Measurements from ENCODE around the gene ACKR3. TPM values are rescaled to one million over a fixed set of nuclear protein-coding genes. Genes with fewer than 3 reads are reported as not detected.

ACKR3 gene
- 0.42 and 0.65 TPM in 2 replicates for total RNA-seq

GRCh38 chr2:236569573-236569973 lies at the start of gene ACKR3:
Gene ACKR3 (plus strand): TSS chr2:236569825. CDS start chr2:236580466, 10,641 bp downstream.
- Mint-ChIP-seq H3K27ac (peak within 1 kb of the TSS; percentile 40), H3K9me3 (no peaks in the 10 kb centered on the region), H3K27me3 (ENCODE audit: insufficient read depth) (peaks cover 28% of the 10 kb centered on the region), H3K4me3 (peak within 1 kb of the TSS; percentile 76), H3K4me1 (ENCODE audit: low read depth) (peaks cover 20% of the 10 kb centered on the region), H3K36me3 (ENCODE audit: low read depth) (no peaks in the 10 kb centered on the region)
- peak; percentile 74 for DNase-seq (ENCODE audit: low spot score)
- intact Hi-C loops (cut with micrococcal nuclease) = loop anchor here (1.0 to 5.0 kb wide), 6 partner anchors 10 to 503 kb away; no protein-coding TSS in a partner anchor

- no peak overlapping the region for H3K4me3 Mint-ChIP-seq
- H3K36me3 Mint-ChIP-seq (ENCODE audit: low read depth) = no peaks in the 10 kb centered on the region
- no peak for DNase-seq (ENCODE audit: low spot score)
- peaks cover 34% of the 10 kb centered on the region for H3K27me3 Mint-ChIP-seq (ENCODE audit: insufficient read depth)
- H3K9me3 Mint-ChIP-seq = no peaks in the 10 kb centered on the region
- H3K4me1 Mint-ChIP-seq (ENCODE audit: low read depth) = no peaks in the 10 kb centered on the region
- H3K27ac Mint-ChIP-seq = no peak overlapping the region
- intact Hi-C loops (cut with micrococcal nuclease) = no loop called here
Measured at GRCh38 chr2:236521556-236521955, 48.1 kb upstream of the ACKR3 start.

GRCh38 chr2:236523249-236523648 lies 46.4 kb upstream of the ACKR3 start:
- Mint-ChIP-seq H3K4me1 (ENCODE audit: low read depth) (no peaks in the 10 kb centered on the region), H3K4me3 (no peak overlapping the region), H3K36me3 (ENCODE audit: low read depth) (no peaks in the 10 kb centered on the region), H3K9me3 (no peaks in the 10 kb centered on the region), H3K27me3 (ENCODE audit: insufficient read depth) (peaks cover 32% of the 10 kb centered on the region), H3K27ac (no peak overlapping the region)
- DNase-seq (ENCODE audit: low spot score) = no peak
- intact Hi-C loops (cut with micrococcal nuclease) = no loop called here

- Mint-ChIP-seq H3K4me1 (ENCODE audit: low read depth) (no peaks in the 10 kb centered on the region), H3K4me3 (no peak overlapping the region), H3K36me3 (ENCODE audit: low read depth) (no peaks in the 10 kb centered on the region), H3K27ac (no peak overlapping the region), H3K27me3 (ENCODE audit: insufficient read depth) (peaks cover 26% of the 10 kb centered on the region), H3K9me3 (no peaks in the 10 kb centered on the region)
- intact Hi-C loops (cut with micrococcal nuclease) = no loop called here
- no peak for DNase-seq (ENCODE audit: low spot score)
Measured at GRCh38 chr2:236525411-236525997, 44.1 kb upstream of the ACKR3 start.

GRCh38 chr2:236526455-236527158 lies 43.0 kb upstream of the ACKR3 start:
- Mint-ChIP-seq H3K27ac (no peak overlapping the region), H3K36me3 (ENCODE audit: low read depth) (no peaks in the 10 kb centered on the region), H3K4me3 (no peak overlapping the region), H3K27me3 (ENCODE audit: insufficient read depth) (peaks cover 23% of the 10 kb centered on the region), H3K9me3 (no peaks in the 10 kb centered on the region), H3K4me1 (ENCODE audit: low read depth) (no peaks in the 10 kb centered on the region)
- no peak for DNase-seq (ENCODE audit: low spot score)
- intact Hi-C loops (cut with micrococcal nuclease) = no loop called here

- intact Hi-C loops (cut with micrococcal nuclease) = no loop called here
- H3K27ac Mint-ChIP-seq = no peak overlapping the region
- no peaks in the 10 kb centered on the region for H3K9me3 Mint-ChIP-seq
- H3K36me3 Mint-ChIP-seq (ENCODE audit: low read depth) = no peaks in the 10 kb centered on the region
- DNase-seq (ENCODE audit: low spot score) = no peak
- no peak overlapping the region for H3K4me3 Mint-ChIP-seq
- H3K4me1 Mint-ChIP-seq (ENCODE audit: low read depth) = no peaks in the 10 kb centered on the region
- H3K27me3 Mint-ChIP-seq (ENCODE audit: insufficient read depth) = peaks cover 19% of the 10 kb centered on the region
Measured at GRCh38 chr2:236527159-236527630, 42.4 kb upstream of the ACKR3 start.

- H3K27me3 Mint-ChIP-seq (ENCODE audit: insufficient read depth) = peaks cover 7% of the 10 kb centered on the region
- no peaks in the 10 kb centered on the region for H3K4me1 Mint-ChIP-seq (ENCODE audit: low read depth)
- no peak for DNase-seq (ENCODE audit: low spot score)
- no peaks in the 10 kb centered on the region for H3K9me3 Mint-ChIP-seq
- no peak overlapping the region for H3K27ac Mint-ChIP-seq
- H3K4me3 Mint-ChIP-seq = no peak overlapping the region
- intact Hi-C loops (cut with micrococcal nuclease) = no loop called here
- H3K36me3 Mint-ChIP-seq (ENCODE audit: low read depth) = no peaks in the 10 kb centered on the region
Measured at GRCh38 chr2:236529606-236530005, 40.0 kb upstream of the ACKR3 start.

GRCh38 chr2:236530512-236530911 lies 39.1 kb upstream of the ACKR3 start:
- no peak overlapping the region for H3K27ac Mint-ChIP-seq
- H3K36me3 Mint-ChIP-seq (ENCODE audit: low read depth) = no peaks in the 10 kb centered on the region
- H3K9me3 Mint-ChIP-seq = no peaks in the 10 kb centered on the region
- peaks cover 7% of the 10 kb centered on the region for H3K27me3 Mint-ChIP-seq (ENCODE audit: insufficient read depth)
- peaks cover under 1% of the 10 kb centered on the region for H3K4me1 Mint-ChIP-seq (ENCODE audit: low read depth)
- intact Hi-C loops (cut with micrococcal nuclease) = no loop called here
- H3K4me3 Mint-ChIP-seq = no peak overlapping the region
- DNase-seq (ENCODE audit: low spot score) = no peak

GRCh38 chr2:236531195-236531594 lies 38.4 kb upstream of the ACKR3 start:
- no peak for DNase-seq (ENCODE audit: low spot score)
- Mint-ChIP-seq H3K27me3 (ENCODE audit: insufficient read depth) (peaks cover 7% of the 10 kb centered on the region), H3K9me3 (no peaks in the 10 kb centered on the region), H3K27ac (no peak overlapping the region), H3K4me3 (no peak overlapping the region), H3K36me3 (ENCODE audit: low read depth) (no peaks in the 10 kb centered on the region), H3K4me1 (ENCODE audit: low read depth) (peaks cover 7% of the 10 kb centered on the region)
- intact Hi-C loops (cut with micrococcal nuclease) = no loop called here

GRCh38 chr2:236531996-236532395 lies 37.6 kb upstream of the ACKR3 start:
- intact Hi-C loops (cut with micrococcal nuclease) = no loop called here
- no peak overlapping the region for H3K27ac Mint-ChIP-seq
- H3K36me3 Mint-ChIP-seq (ENCODE audit: low read depth) = no peaks in the 10 kb centered on the region

GRCh38 chr2:236533343-236533742 lies 36.3 kb upstream of the ACKR3 start:
- H3K9me3 Mint-ChIP-seq = no peaks in the 10 kb centered on the region
- H3K4me1 Mint-ChIP-seq (ENCODE audit: low read depth) = peaks cover 29% of the 10 kb centered on the region
- DNase-seq (ENCODE audit: low spot score) = no peak
- peaks cover 5% of the 10 kb centered on the region for H3K27me3 Mint-ChIP-seq (ENCODE audit: insufficient read depth)
- H3K36me3 Mint-ChIP-seq (ENCODE audit: low read depth) = no peaks in the 10 kb centered on the region
- no peak overlapping the region for H3K27ac Mint-ChIP-seq
- intact Hi-C loops (cut with micrococcal nuclease) = no loop called here
- no peak overlapping the region for H3K4me3 Mint-ChIP-seq

More at GRCh38 chr2:236531996-236532395, 37.6 kb upstream of the ACKR3 start:
- DNase-seq (ENCODE audit: low spot score) = no peak
- Mint-ChIP-seq H3K9me3 (no peaks in the 10 kb centered on the region), H3K4me3 (no peak overlapping the region), H3K27me3 (ENCODE audit: insufficient read depth) (peaks cover 7% of the 10 kb centered on the region), H3K4me1 (ENCODE audit: low read depth) (peaks cover 15% of the 10 kb centered on the region)

GRCh38 chr2:236535024-236535423 lies 34.6 kb upstream of the ACKR3 start:
- Mint-ChIP-seq H3K36me3 (ENCODE audit: low read depth) (peaks cover 3% of the 10 kb centered on the region), H3K27ac (no peak overlapping the region), H3K9me3 (no peaks in the 10 kb centered on the region), H3K4me1 (ENCODE audit: low read depth) (peaks cover 44% of the 10 kb centered on the region), H3K27me3 (ENCODE audit: insufficient read depth) (peaks cover 3% of the 10 kb centered on the region), H3K4me3 (no peak overlapping the region)
- intact Hi-C loops (cut with micrococcal nuclease) = no loop called here
- DNase-seq (ENCODE audit: low spot score) = no peak

- Mint-ChIP-seq H3K27me3 (ENCODE audit: insufficient read depth) (no peaks in the 10 kb centered on the region), H3K9me3 (no peaks in the 10 kb centered on the region), H3K4me3 (peak overlapping the region; percentile 92), H3K4me1 (ENCODE audit: low read depth) (peaks cover 63% of the 10 kb centered on the region), H3K36me3 (ENCODE audit: low read depth) (peaks cover 13% of the 10 kb centered on the region), H3K27ac (peak overlapping the region; percentile 93)
- intact Hi-C loops (cut with micrococcal nuclease) = loop anchor here (2.0 kb wide), 1 partner anchor 16 kb away; no protein-coding TSS in a partner anchor
- DNase-seq (ENCODE audit: low spot score) = peak; percentile 45
Measured at GRCh38 chr2:236536727-236537398, 32.8 kb upstream of the ACKR3 start.
